ENCODE data around the gene EPHB2. TPM values are rescaled to one million over a fixed set of nuclear protein-coding genes. Genes with fewer than 3 reads are reported as not detected.
A peak's percentile ranks its signal among the peaks of the same experiment; 100 is the strongest.

The EPHB2 gene
- total and polyA plus RNA-seq, 2 of the 4 experiments (the other 2 are of a cell fraction) = 52.3 to 58.8 TPM

DNA sequence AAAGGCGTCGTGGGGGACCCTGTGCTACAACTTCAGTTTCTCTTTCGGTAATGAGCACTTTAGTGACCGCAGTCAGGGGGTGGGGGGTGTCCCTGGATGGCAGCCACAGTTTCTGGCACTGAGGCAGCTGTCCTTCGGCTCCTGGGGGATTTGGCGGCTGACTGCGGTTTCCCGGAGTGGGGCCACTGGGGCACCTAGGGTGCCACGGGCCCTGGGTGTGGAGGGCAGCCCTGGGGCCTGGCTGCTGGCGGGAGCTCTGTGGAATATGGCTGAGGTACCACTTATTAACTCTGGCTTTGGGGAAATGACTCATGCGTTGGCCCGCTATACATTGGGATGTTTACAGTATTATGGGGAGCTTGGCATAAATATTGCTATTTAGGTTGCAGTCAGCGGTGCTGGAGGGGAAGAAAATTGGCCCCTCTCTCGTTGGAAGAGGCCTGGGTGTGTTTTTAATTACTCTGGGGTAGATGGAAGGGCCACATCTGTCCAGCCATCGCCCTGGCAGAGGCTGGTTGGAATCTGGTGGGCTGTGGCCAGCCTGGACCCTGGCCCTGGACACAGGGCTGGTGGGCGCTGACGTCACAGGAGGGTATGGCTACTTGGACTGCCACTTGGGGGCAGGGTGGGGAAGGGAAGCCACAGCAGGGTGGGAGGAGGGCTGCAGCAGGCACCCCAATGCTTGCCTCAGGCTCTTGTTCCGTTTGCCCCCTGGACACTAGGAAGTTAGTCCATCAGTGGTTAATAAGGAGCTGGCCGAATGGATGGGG is 2.0 kb downstream of the EPHB2 start:
- H3K9ac ChIP-seq (ENCODE audit: low read depth, low read length) = peak overlapping the region; percentile 72
- intact Hi-C loops (cut with micrococcal nuclease) (loop anchor here (2.0 kb wide), 1 partner anchor 22 kb away; no protein-coding TSS in a partner anchor), in situ Hi-C loops (cut with MboI; ENCODE audit: low sequenced_read_pairs) (no loop called here), dilution Hi-C loops (cut with HindIII; ENCODE audit: low sequenced_read_pairs, unreplicated experiment) (no loop called here)
- peak overlapping the region; percentile 85 for H2BK120ac ChIP-seq (ENCODE audit: low read depth, low read length)
- H4K20me1 ChIP-seq (ENCODE audit: insufficient read depth, low read length) = peaks cover 51% of the 10 kb centered on the region
- peak overlapping the region; percentile 75; the same call in 1 of the 2 replicates for H3K23ac ChIP-seq (ENCODE audit: low read depth, low read length)
- peak overlapping the region; percentile 92 for H2AK9ac ChIP-seq (replicated peaks; ENCODE audit: low read depth, low read length, poor library complexity)
- H4K5ac ChIP-seq (ENCODE audit: low read depth, low read length) = peak overlapping the region; percentile 20; the same call in 1 of the 2 replicates
- peak overlapping the region; percentile 26; the same call in 2 of the 3 replicates for H2BK15ac ChIP-seq (ENCODE audit: low read depth, low read length)
- H3K9me1 ChIP-seq (ENCODE audit: insufficient read depth, low read length) = peaks cover 18% of the 10 kb centered on the region; the same call in 1 of the 2 replicates
- H2AK5ac ChIP-seq (ENCODE audit: low read depth, low read length) = peak overlapping the region; percentile 90
- no peaks in the 10 kb centered on the region for H3K9me3 ChIP-seq (ENCODE audit: control insufficient read depth, insufficient read depth, low read length)
- H3K27ac ChIP-seq (ENCODE audit: insufficient read depth, low read length) = peak overlapping the region; percentile 68
- H2AFZ ChIP-seq (replicated peaks; ENCODE audit: low read length, poor library complexity) = peak overlapping the region; percentile 56
- H3K14ac ChIP-seq (replicated peaks; ENCODE audit: low read depth, low read length) = peak overlapping the region; percentile 37
- H3K79me1 ChIP-seq (ENCODE audit: low read depth in 1 of 2, low read length in 2 of 2) = peaks cover 25 to 58% of the 10 kb centered on the region in 2 experiments; a peak in 3 of 4 replicates
- ATAC-seq (ENCODE audit: low read depth) (peak; percentile 37), DNase-seq (peak; percentile 79)
- POLR2A ChIA-PET (ENCODE audit: unreplicated experiment) = no interaction called here
- H3K18ac ChIP-seq (ENCODE audit: low read depth, low read length) = no peak overlapping the region; the same call in 1 of the 2 replicates
- H4K91ac ChIP-seq (ENCODE audit: insufficient read depth, low read depth, low read length) = peak overlapping the region; percentile 58
- peak overlapping the region; percentile 70 for H3K4me3 ChIP-seq (ENCODE audit: insufficient read depth, low read depth, low read length)
- H3K4ac ChIP-seq (ENCODE audit: low read depth, low read length) = peak overlapping the region; percentile 91
- BruUV-seq (replicated peaks) = no TSS peak
- WGBS, 2 experiments (ENCODE audit: extremely low coverage in 2 of 2, insufficient read length in 1 of 2) = 9% methylated on average over 9 of the region's 19 CpGs; no CpG with 5 or more reads in 1 of the 2 experiments
- no peak overlapping the region; the same call in 1 of the 2 replicates for H3K56ac ChIP-seq (ENCODE audit: extremely low read depth, insufficient read depth, low read length)
- H3K27me3 ChIP-seq (ENCODE audit: control insufficient read depth, insufficient read depth, low read length) = no peaks in the 10 kb centered on the region
- peaks cover 17% of the 10 kb centered on the region for H3K4me1 ChIP-seq (ENCODE audit: control insufficient read depth, insufficient read depth, low read length)
- TF ChIP-seq, protein P1, sequence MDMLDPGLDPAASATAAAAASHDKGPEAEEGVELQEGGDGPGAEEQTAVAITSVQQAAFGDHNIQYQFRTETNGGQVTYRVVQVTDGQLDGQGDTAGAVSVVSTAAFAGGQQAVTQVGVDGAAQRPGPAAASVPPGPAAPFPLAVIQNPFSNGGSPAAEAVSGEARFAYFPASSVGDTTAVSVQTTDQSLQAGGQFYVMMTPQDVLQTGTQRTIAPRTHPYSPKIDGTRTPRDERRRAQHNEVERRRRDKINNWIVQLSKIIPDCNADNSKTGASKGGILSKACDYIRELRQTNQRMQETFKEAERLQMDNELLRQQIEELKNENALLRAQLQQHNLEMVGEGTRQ (IDR thresholded peaks at IDR 0.05; ENCODE audit: low read depth, low read length) = no peak
- no peak for TF ChIP-seq MXI1 (IDR thresholded peaks at IDR 0.05; ENCODE audit: borderline replicate concordance, low read depth, low read length)
- peak; percentile 21; the same call in 1 of the 2 replicates for TF ChIP-seq BHLHE40 (IDR thresholded peaks at IDR 0.05; ENCODE audit: low read depth, low read length)
- peak; percentile 45; the same call in 1 of the 2 replicates for TF ChIP-seq POLR2A (IDR thresholded peaks at IDR 0.05; ENCODE audit: low read depth, low read length)
- peak; percentile 24; the same call in 1 of the 2 replicates for TF ChIP-seq MAZ (IDR thresholded peaks at IDR 0.05; ENCODE audit: borderline replicate concordance, low read depth, low read length)
- TF ChIP-seq RCOR1 (IDR thresholded peaks at IDR 0.05; ENCODE audit: insufficient replicate concordance, low read length) = peak; percentile 23
- peak; percentile 53; the same call in 1 of the 2 replicates for TF ChIP-seq FOS (IDR thresholded peaks at IDR 0.05; ENCODE audit: low read depth, low read length)
- CTCF ChIA-PET = interaction anchor here (1.2 to 1.6 kb wide), 4 partner anchors 8 to 149 kb away, joined by 4 to 6 read pairs (median 4); no protein-coding TSS in a partner anchor
- H3K36me3 ChIP-seq (ENCODE audit: control insufficient read depth, insufficient read depth, low read length) = peaks cover 1% of the 10 kb centered on the region; the same call in 1 of the 2 replicates
- peak overlapping the region; percentile 52 for H2BK20ac ChIP-seq (ENCODE audit: low read depth, low read length)
- peak overlapping the region; percentile 94 for H3K4me2 ChIP-seq (ENCODE audit: low read depth, low read length)
- H2BK5ac ChIP-seq (ENCODE audit: low read depth, low read length, poor library complexity, severe bottlenecking) = peak overlapping the region; percentile 37
- H4K8ac ChIP-seq (ENCODE audit: low read depth in 2 of 2, low read length in 2 of 2) = peak overlapping the region; percentile 17 to 63; a peak in 3 of 4 replicates

All from IMR-90 (cell line).